Measurements from ENCODE around the gene GSTO1. TPM values are rescaled to one million over a fixed set of nuclear protein-coding genes. Genes with fewer than 3 reads are reported as not detected.

GSTO1 gene
- polyA plus RNA-seq, 1 experiment, result 227 TPM

GRCh38 chr10:104279550-104280259 is 25.0 kb downstream of the GSTO1 start:
- ChIA-PET POLR2A (no interaction called here), CTCF (interaction anchor here (0.6 to 12.7 kb wide), 5 partner anchors 12 to 115 kb away, joined by 3 to 292 read pairs (median 3); partner anchors contain the start of gene CFAP58)

GRCh38 chr10:104281694-104282093 is 27.0 kb downstream of the GSTO1 start:
- POLR2A ChIA-PET, result no interaction called here
- H3K9me3 ChIP-seq (ENCODE audit: control insufficient read depth, insufficient read depth, low read length), result no peaks in the 10 kb centered on the region
- H3K27ac ChIP-seq (ENCODE audit: low read depth, low read length), result no peak overlapping the region
- peaks cover 2% of the 10 kb centered on the region for H3K27me3 ChIP-seq (ENCODE audit: control insufficient read depth, insufficient read depth, low read length)
- TF ChIP-seq CTCF (IDR thresholded peaks at IDR 0.05; ENCODE audit: low read depth, low read length), result no peak
- DNase-seq (ENCODE audit: low read depth, low spot score), result no peak
- CTCF ChIA-PET, result interaction anchor here (2.3 to 12.7 kb wide), 2 partner anchors 10 kb away, joined by 53 to 292 read pairs; no protein-coding TSS in a partner anchor
- H3K4me3 ChIP-seq (ENCODE audit: low read depth, low read length), result no peak overlapping the region

More at GRCh38 chr10:104279550-104280259, 25.0 kb downstream of the GSTO1 start:
- TF ChIP-seq CTCF (IDR thresholded peaks at IDR 0.05; ENCODE audit: low read depth, low read length), result no peak
- Histone ChIP-seq H3K27ac (ENCODE audit: low read depth, low read length) (no peak overlapping the region), H3K4me3 (ENCODE audit: low read depth, low read length) (no peak overlapping the region), H3K27me3 (ENCODE audit: control insufficient read depth, insufficient read depth, low read length) (peaks cover 2% of the 10 kb centered on the region), H3K9me3 (ENCODE audit: control insufficient read depth, insufficient read depth, low read length) (no peaks in the 10 kb centered on the region; the same call in 1 of the 2 replicates)
- DNase-seq (ENCODE audit: low read depth, low spot score), result no peak

DNA sequence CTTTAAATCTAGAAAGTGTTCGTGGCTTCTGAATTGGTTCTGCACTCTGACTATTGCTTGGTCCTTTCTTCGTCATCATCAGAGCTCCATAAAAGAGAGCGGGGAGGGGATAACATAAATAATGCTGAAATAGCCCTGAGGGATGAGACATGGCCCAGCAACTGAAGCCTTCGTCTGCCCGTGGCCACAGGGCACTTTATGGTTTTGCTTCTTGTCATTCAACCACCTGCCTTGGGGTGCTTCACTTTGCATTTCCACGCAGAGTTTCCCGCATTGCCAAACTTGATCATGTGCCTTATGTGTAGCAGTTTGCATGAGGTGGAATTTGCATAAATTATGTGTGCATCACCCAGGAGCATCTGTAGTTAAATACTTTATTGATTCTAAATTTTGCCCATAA is 30.2 kb downstream of the GSTO1 start:
- H3K4me3 ChIP-seq (ENCODE audit: low read depth, low read length), result no peak overlapping the region
- no peak for DNase-seq (ENCODE audit: low read depth, low spot score)
- H3K9me3 ChIP-seq (ENCODE audit: control insufficient read depth, insufficient read depth, low read length), result no peaks in the 10 kb centered on the region
- no peaks in the 10 kb centered on the region for H3K27me3 ChIP-seq (ENCODE audit: control insufficient read depth, insufficient read depth, low read length)
- no peak for TF ChIP-seq CTCF (IDR thresholded peaks at IDR 0.05; ENCODE audit: low read depth, low read length)
- CTCF ChIA-PET, result interaction anchor here (1.2 to 5.4 kb wide), 4 partner anchors 10 to 69 kb away, joined by 3 to 67 read pairs (median 11); partner anchors contain the start of gene CFAP58
- no peak overlapping the region for H3K27ac ChIP-seq (ENCODE audit: low read depth, low read length)
- POLR2A ChIA-PET, result no interaction called here

- ChIA-PET POLR2A (no interaction called here), CTCF (interaction anchor here (0.9 to 10.7 kb wide), 3 partner anchors 12 to 65 kb away, joined by 3 to 379 read pairs (median 67); partner anchors contain the start of gene CFAP58)
- no peak for TF ChIP-seq CTCF (IDR thresholded peaks at IDR 0.05; ENCODE audit: low read depth, low read length)
- Histone ChIP-seq H3K9me3 (ENCODE audit: control insufficient read depth, insufficient read depth, low read length) (no peaks in the 10 kb centered on the region), H3K27me3 (ENCODE audit: control insufficient read depth, insufficient read depth, low read length) (no peaks in the 10 kb centered on the region), H3K4me3 (ENCODE audit: low read depth, low read length) (no peak overlapping the region), H3K27ac (ENCODE audit: low read depth, low read length) (no peak overlapping the region)
- DNase-seq (ENCODE audit: low read depth, low spot score), result no peak
These were observed 32.2 kb downstream of the GSTO1 start for GRCh38 chr10:104286939-104287338.

- ChIA-PET POLR2A (no interaction called here), CTCF (interaction anchor here (1.0 to 10.7 kb wide), 2 partner anchors 15 to 64 kb away, joined by 6 to 379 read pairs; partner anchors contain the start of gene CFAP58)
- H3K4me3 ChIP-seq (ENCODE audit: low read depth, low read length), result no peak overlapping the region
- no peaks in the 10 kb centered on the region for H3K9me3 ChIP-seq (ENCODE audit: control insufficient read depth, insufficient read depth, low read length)
- TF ChIP-seq CTCF (IDR thresholded peaks at IDR 0.05; ENCODE audit: low read depth, low read length), result no peak
- no peak for DNase-seq (ENCODE audit: low read depth, low spot score)
- no peaks in the 10 kb centered on the region for H3K27me3 ChIP-seq (ENCODE audit: control insufficient read depth, insufficient read depth, low read length)
- no peak overlapping the region for H3K27ac ChIP-seq (ENCODE audit: low read depth, low read length)
These were observed 33.7 kb downstream of the GSTO1 start for GRCh38 chr10:104288355-104288754.

Measured in AG04450 (cell line).